GM20000 (cell line): Measurements from ENCODE around the gene SPOCK2.

Experiments
- DNase-seq: peaks from one replicate; pipeline ENCODE4 v3.0.0; 2012; ENCODE audit warnings: low spot score
- CTCF ChIP-seq: IDR thresholded peaks from 2 replicates; pipeline ENCODE4 v1.5.1; 2012; ENCODE audit warnings: mild to moderate bottlenecking, control low read depth; ENCODE audit errors: extremely low read depth, missing control alignments

The SPOCK2 gene

GRCh38 chr10:72027498-72027897 lies 60.9 kb downstream of the SPOCK2 start:
- TF ChIP-seq CTCF: no peak
- DNase-seq: no peak

- no peak for TF ChIP-seq CTCF
- no peak for DNase-seq
These were observed 61.9 kb downstream of the SPOCK2 start for GRCh38 chr10:72026278-72027111.

GRCh38 chr10:72025832-72026231 lies 62.5 kb downstream of the SPOCK2 start:
- TF ChIP-seq CTCF: no peak
- no peak for DNase-seq

- DNase-seq: no peak
- TF ChIP-seq CTCF: no peak
These were observed 63.0 kb downstream of the SPOCK2 start for GRCh38 chr10:72025400-72025799.

- no peak for TF ChIP-seq CTCF
- no peak for DNase-seq
These were observed 63.8 kb downstream of the SPOCK2 start for GRCh38 chr10:72024596-72024995.

- no peak for DNase-seq
- TF ChIP-seq CTCF: no peak
These were observed 66.1 kb downstream of the SPOCK2 start for GRCh38 chr10:72022228-72022627.

GRCh38 chr10:72020914-72021809 lies 67.2 kb downstream of the SPOCK2 start:
- DNase-seq: no peak
- TF ChIP-seq CTCF: no peak
